Measurements from ENCODE around the gene MYL9.

Gene MYL9

DNA sequence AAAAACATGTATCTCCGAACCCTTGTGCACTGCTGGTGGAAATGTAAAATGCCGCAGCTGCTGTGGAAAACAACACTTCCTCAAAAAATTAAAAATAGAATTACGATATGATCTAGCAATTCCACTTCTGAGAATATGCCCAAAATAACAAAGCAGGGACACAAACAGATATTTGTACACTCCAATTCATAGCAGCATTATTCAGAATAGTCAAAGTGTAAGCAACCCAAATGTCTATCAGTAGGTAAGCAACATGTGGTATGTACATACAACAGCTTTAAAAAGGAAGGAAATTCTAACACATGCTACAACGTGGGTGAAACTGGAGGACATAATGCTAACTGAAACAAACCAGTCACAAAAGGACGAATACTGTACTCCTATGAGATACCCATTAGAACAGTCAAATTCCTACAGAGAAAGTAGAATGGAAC, 58.6 kb downstream of the MYL9 start:
- DNase-seq (ENCODE audit: low read depth), result no peak
- no peak overlapping the region for H3K4me3 ChIP-seq (ENCODE audit: low read depth, low read length)
- TF ChIP-seq, protein P1, sequence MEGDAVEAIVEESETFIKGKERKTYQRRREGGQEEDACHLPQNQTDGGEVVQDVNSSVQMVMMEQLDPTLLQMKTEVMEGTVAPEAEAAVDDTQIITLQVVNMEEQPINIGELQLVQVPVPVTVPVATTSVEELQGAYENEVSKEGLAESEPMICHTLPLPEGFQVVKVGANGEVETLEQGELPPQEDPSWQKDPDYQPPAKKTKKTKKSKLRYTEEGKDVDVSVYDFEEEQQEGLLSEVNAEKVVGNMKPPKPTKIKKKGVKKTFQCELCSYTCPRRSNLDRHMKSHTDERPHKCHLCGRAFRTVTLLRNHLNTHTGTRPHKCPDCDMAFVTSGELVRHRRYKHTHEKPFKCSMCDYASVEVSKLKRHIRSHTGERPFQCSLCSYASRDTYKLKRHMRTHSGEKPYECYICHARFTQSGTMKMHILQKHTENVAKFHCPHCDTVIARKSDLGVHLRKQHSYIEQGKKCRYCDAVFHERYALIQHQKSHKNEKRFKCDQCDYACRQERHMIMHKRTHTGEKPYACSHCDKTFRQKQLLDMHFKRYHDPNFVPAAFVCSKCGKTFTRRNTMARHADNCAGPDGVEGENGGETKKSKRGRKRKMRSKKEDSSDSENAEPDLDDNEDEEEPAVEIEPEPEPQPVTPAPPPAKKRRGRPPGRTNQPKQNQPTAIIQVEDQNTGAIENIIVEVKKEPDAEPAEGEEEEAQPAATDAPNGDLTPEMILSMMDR (IDR thresholded peaks at IDR 0.05; ENCODE audit: control insufficient read depth, extremely low read depth, insufficient read depth), result no peak
